Neural progenitor cell (in vitro differentiated cells): ENCODE measurements around the gene SLC6A17. TPM values are rescaled to one million over a fixed set of nuclear protein-coding genes. Genes with fewer than 3 reads are reported as not detected.

Source experiments
- DNase-seq: peaks from one replicate; pipeline ENCODE4 v3.0.0-alpha.2; 2016; ENCODE audit warnings: low spot score
- H2AFZ ChIP-seq: fragments of 200-600 bp; sonication (generic); replicated peaks from 2 replicates; pipeline ENCODE4 v1.6.1; 2016; ENCODE audit warnings: antibody characterized with exemption
- H3F3A ChIP-seq: fragments of 200-600 bp; sonication (generic); 2 replicates; pipeline ENCODE4 v1.6.1; 2016; ENCODE audit warnings: antibody characterized with exemption, low read depth
- H3K27ac ChIP-seq: fragments of 200-600 bp; sonication (generic); 2 replicates; pipeline ENCODE4 v1.5.1; 2016; ENCODE audit warnings: mild to moderate bottlenecking
- H3K27me3 ChIP-seq: fragments of 200-600 bp; sonication (generic); 2 replicates; pipeline ENCODE4 v1.6.1; 2016; ENCODE audit warnings: mild to moderate bottlenecking, moderate library complexity
- H3K36me3 ChIP-seq: fragments of 200-600 bp; sonication (generic); 2 replicates; pipeline ENCODE4 v1.5.1; 2016
- H3K4me1 ChIP-seq: fragments of 200-600 bp; sonication (generic); 2 replicates; pipeline ENCODE4 v1.6.1; 2016; ENCODE audit warnings: mixed run types
- H3K4me2 ChIP-seq: fragments of 200-600 bp; sonication (generic); 2 replicates; pipeline ENCODE4 v1.6.1; 2016
- H3K4me3 ChIP-seq: fragments of 200-600 bp; sonication (generic); 2 replicates; pipeline ENCODE4 v1.5.1; 2016
- H3K79me2 ChIP-seq: fragments of 200-600 bp; sonication (generic); 2 replicates; pipeline ENCODE4 v1.6.1; 2016; ENCODE audit warnings: low read depth
- H3K9ac ChIP-seq: fragments of 200-600 bp; sonication (generic); 2 replicates; pipeline ENCODE4 v1.6.1; 2016
- H3K9me3 ChIP-seq: fragments of 200-600 bp; sonication (generic); 2 replicates; pipeline ENCODE4 v1.5.1; 2016; ENCODE audit warnings: low read depth
- H4K20me1 ChIP-seq: fragments of 200-600 bp; sonication (generic); 2 replicates; pipeline ENCODE4 v1.6.1; 2016; ENCODE audit warnings: low read depth
- H3K27ac Mint-ChIP-seq: 3 replicates; pipeline ENCODE4 v1.8.0; 2021; ENCODE audit warnings: mixed read lengths
- H3K27me3 Mint-ChIP-seq: 2 replicates; pipeline ENCODE4 v1.8.0; 2022; ENCODE audit warnings: low read depth, mild to moderate bottlenecking, inconsistent platforms, moderate library complexity, mixed read lengths; ENCODE audit not compliant: insufficient read depth
- H3K36me3 Mint-ChIP-seq: 3 replicates; pipeline ENCODE4 v1.8.0; 2021; ENCODE audit warnings: mixed read lengths
- H3K4me1 Mint-ChIP-seq: 3 replicates; pipeline ENCODE4 v1.8.0; 2021; ENCODE audit warnings: mixed read lengths
- H3K4me3 Mint-ChIP-seq: 3 replicates; pipeline ENCODE4 v1.8.0; 2021; ENCODE audit warnings: mild to moderate bottlenecking, moderate library complexity, mixed read lengths
- H3K9me3 Mint-ChIP-seq: 3 replicates; pipeline ENCODE4 v1.8.0; 2020; ENCODE audit warnings: mixed read lengths
- EZH2 ChIP-seq: fragments of 200-600 bp; sonication (generic); IDR thresholded peaks from 2 replicates; pipeline ENCODE4 v1.6.1; 2017; ENCODE audit warnings: antibody characterized with exemption, mild to moderate bottlenecking, moderate library complexity
- EZH2phosphoT487 ChIP-seq: fragments of 200-600 bp; sonication (generic); IDR thresholded peaks from 2 replicates; pipeline ENCODE4 v1.6.1; 2017; ENCODE audit warnings: antibody characterized with exemption
- total RNA-seq: library from RNA; depleted of rRNA; stranded (reverse); fragments of >200 nt; gene quantifications from 2 replicates; pipeline ENCODE4 v1.2.3, GENCODE V29; 2015; ENCODE audit warnings: low replicate concordance
- TF ChIP-seq, protein P1 (sequence below): fragments of 200-600 bp; sonication (generic); IDR thresholded peaks from 2 replicates; pipeline ENCODE4 v1.5.1; 2017; ENCODE audit warnings: antibody characterized with exemption, mild to moderate bottlenecking

SLC6A17 gene
- total RNA-seq, 1 donor from 2014 or later = not detected

DNA sequence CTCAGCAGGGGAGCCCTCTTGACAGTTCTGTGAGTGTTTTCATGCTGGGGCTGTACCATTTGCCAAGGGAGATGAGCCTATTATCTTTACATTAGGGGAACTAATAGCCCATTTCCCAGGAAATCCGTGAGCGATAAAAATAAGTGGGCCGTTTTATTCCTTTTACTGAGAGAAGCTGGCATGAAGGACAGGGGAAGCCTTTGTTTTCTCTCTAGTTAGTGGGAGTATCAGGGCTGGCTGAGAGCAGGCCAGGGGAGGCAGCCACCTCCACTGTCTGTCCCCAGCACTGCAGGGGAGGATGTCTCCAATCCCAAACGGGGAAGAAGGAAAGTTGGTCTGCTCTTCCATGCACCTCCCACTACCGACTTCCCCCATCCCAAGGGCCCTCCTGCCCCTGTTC is 35.5 kb upstream of the SLC6A17 start:
- no peak for TF ChIP-seq EZH2phosphoT487
- TF ChIP-seq, protein P1, sequence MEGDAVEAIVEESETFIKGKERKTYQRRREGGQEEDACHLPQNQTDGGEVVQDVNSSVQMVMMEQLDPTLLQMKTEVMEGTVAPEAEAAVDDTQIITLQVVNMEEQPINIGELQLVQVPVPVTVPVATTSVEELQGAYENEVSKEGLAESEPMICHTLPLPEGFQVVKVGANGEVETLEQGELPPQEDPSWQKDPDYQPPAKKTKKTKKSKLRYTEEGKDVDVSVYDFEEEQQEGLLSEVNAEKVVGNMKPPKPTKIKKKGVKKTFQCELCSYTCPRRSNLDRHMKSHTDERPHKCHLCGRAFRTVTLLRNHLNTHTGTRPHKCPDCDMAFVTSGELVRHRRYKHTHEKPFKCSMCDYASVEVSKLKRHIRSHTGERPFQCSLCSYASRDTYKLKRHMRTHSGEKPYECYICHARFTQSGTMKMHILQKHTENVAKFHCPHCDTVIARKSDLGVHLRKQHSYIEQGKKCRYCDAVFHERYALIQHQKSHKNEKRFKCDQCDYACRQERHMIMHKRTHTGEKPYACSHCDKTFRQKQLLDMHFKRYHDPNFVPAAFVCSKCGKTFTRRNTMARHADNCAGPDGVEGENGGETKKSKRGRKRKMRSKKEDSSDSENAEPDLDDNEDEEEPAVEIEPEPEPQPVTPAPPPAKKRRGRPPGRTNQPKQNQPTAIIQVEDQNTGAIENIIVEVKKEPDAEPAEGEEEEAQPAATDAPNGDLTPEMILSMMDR = no peak
- TF ChIP-seq EZH2 = no peak
- no peaks in the 10 kb centered on the region for H3K9me3 Mint-ChIP-seq
- Histone ChIP-seq H3K9ac (no peak overlapping the region), H4K20me1 (no peaks in the 10 kb centered on the region), H3K27ac (no peak overlapping the region), H3F3A (no peaks in the 10 kb centered on the region), H3K36me3 (no peaks in the 10 kb centered on the region), H3K27me3 (no peaks in the 10 kb centered on the region), H2AFZ (no peak overlapping the region), H3K9me3 (no peaks in the 10 kb centered on the region), H3K79me2 (no peaks in the 10 kb centered on the region), H3K4me3 (no peak overlapping the region), H3K4me1 (no peaks in the 10 kb centered on the region), H3K4me2 (no peak overlapping the region)
- H3K27ac Mint-ChIP-seq = no peak overlapping the region
- H3K27me3 Mint-ChIP-seq = peaks cover 11% of the 10 kb centered on the region
- H3K36me3 Mint-ChIP-seq = no peaks in the 10 kb centered on the region
- no peak overlapping the region for H3K4me3 Mint-ChIP-seq
- DNase-seq = no peak
- peaks cover 3% of the 10 kb centered on the region for H3K4me1 Mint-ChIP-seq

DNA sequence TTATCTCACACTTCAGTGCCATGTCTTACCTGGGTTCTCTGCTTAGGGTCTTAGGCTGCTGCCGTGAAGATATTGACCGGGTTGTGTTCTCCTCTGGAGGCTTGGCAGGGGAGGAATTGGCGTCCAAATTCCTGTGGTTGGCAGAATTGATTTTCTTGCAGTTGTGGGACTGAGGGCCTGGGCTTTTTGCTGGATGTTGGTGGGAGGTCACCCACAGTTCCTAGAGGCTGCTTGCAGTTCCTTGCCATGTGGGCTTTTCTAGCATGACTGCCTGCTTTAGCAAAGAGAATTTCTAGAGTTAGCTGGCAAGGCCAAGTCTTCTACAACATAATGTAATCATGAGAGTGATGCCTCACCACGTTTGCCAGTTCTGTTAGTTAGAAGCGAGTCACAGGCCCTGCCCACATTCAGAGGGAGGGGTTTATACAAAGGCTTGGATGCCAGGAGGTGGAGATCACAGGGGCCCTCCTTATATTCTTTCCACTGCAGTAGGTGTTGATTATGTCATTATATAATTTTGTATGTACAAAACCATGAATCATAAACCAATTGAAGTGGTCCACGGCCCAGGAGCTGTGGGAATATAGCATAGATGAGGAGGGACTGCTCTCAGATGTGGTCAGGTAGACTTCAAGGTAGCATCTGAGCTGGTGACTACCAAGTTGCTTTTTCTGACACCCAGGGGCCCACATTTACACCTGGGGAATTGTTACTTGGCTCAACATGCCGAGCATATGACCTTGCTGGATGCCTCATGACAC is 31.5 kb upstream of the SLC6A17 start:
- H3K4me2 ChIP-seq = no peak overlapping the region
- H3K27me3 ChIP-seq = no peaks in the 10 kb centered on the region
- H3K36me3 ChIP-seq = no peaks in the 10 kb centered on the region
- no peak for DNase-seq
- peaks cover 14% of the 10 kb centered on the region for H3K27me3 Mint-ChIP-seq
- H3K4me3 Mint-ChIP-seq = no peak overlapping the region
- H3K4me1 ChIP-seq = no peaks in the 10 kb centered on the region
- no peaks in the 10 kb centered on the region for H3K79me2 ChIP-seq
- TF ChIP-seq, protein P1 = no peak
- TF ChIP-seq EZH2phosphoT487 (no peak), EZH2 (no peak)
- H3K36me3 Mint-ChIP-seq = peaks cover 2% of the 10 kb centered on the region
- H4K20me1 ChIP-seq = no peaks in the 10 kb centered on the region
- no peaks in the 10 kb centered on the region for H3K9me3 ChIP-seq
- H3F3A ChIP-seq = no peaks in the 10 kb centered on the region
- peaks cover 20% of the 10 kb centered on the region for H3K9me3 Mint-ChIP-seq
- H3K27ac Mint-ChIP-seq = no peak overlapping the region
- no peak overlapping the region for H3K4me3 ChIP-seq
- H2AFZ ChIP-seq = no peak overlapping the region
- no peak overlapping the region for H3K27ac ChIP-seq
- H3K4me1 Mint-ChIP-seq = peaks cover 3% of the 10 kb centered on the region
- no peak overlapping the region for H3K9ac ChIP-seq

DNA sequence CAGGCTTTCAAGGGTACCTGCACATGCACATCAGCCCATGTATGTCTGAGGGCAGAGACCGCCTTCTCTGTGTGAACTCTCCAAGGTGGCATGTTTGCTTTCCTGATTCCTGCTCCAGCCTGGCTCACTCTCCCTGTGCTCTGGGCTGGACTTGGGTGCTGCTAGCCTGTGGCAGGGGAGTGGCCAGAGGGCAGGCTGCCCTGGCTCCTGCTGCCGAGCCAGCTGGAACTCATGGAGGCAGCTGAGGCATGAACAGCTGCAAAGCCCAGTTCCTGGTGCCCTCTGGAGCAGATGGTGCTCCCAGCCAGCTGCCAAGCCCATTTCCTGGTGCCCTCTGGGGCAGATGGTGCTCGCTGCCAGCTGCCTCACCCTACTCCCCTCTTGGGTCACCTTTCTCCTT is 30.5 kb upstream of the SLC6A17 start:
- Mint-ChIP-seq H3K36me3 (peaks cover 2% of the 10 kb centered on the region), H3K4me3 (no peak overlapping the region), H3K4me1 (peaks cover 3% of the 10 kb centered on the region), H3K27ac (no peak overlapping the region), H3K27me3 (peaks cover 14% of the 10 kb centered on the region), H3K9me3 (peaks cover 25% of the 10 kb centered on the region)
- no peak overlapping the region for H3K4me2 ChIP-seq
- no peaks in the 10 kb centered on the region for H3F3A ChIP-seq
- no peaks in the 10 kb centered on the region for H4K20me1 ChIP-seq
- H3K27me3 ChIP-seq = no peaks in the 10 kb centered on the region
- no peaks in the 10 kb centered on the region for H3K9me3 ChIP-seq
- no peak for DNase-seq
- no peaks in the 10 kb centered on the region for H3K4me1 ChIP-seq
- H3K9ac ChIP-seq = no peak overlapping the region
- H3K4me3 ChIP-seq = no peak overlapping the region
- H3K27ac ChIP-seq = no peak overlapping the region
- no peaks in the 10 kb centered on the region for H3K36me3 ChIP-seq
- H2AFZ ChIP-seq = no peak overlapping the region
- H3K79me2 ChIP-seq = no peaks in the 10 kb centered on the region
- TF ChIP-seq EZH2 (no peak), EZH2phosphoT487 (no peak)
- TF ChIP-seq, protein P1 = no peak
